ENCODE results near the gene DDX5.

The DDX5 gene

DNA sequence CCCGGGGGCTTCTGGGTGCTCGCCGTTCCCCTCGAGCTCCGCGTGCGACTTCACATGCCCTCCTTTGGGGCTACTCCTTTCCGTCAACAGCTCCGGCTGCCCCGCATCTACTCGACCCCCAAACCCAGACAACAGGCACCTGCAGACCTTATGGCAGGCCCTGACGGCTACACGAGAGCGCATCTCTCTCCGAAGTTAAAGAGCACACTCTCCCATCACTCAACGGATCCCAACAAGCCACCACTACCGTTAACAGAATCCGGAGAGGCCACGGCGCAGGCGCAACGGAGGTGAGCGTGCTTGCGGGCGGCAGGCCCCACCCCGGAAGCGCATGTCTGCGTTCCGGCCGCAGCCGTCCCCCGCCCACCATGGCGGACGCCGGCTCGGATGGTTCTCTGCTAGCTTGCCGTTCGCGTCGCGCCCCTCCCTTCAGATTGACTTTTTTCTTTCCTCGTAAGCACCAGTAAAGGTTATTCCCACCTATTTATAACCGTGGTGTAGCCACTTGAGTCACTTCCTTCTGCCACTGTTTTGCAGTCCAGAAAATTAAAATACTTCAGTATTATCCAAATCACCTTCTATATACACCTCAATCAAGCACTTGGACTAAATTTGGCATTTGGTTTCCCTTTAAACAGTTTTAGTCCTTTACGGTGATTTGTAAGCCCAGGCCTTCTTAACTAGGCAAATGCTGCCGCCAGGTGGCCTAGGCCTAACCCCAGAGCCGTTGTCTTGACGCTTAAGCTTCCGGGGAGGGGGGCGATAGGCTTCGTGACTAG is 9.1 kb downstream of the DDX5 start, which contains the start of gene POLG2 (continued):
- TF ChIP-seq, protein P1, sequence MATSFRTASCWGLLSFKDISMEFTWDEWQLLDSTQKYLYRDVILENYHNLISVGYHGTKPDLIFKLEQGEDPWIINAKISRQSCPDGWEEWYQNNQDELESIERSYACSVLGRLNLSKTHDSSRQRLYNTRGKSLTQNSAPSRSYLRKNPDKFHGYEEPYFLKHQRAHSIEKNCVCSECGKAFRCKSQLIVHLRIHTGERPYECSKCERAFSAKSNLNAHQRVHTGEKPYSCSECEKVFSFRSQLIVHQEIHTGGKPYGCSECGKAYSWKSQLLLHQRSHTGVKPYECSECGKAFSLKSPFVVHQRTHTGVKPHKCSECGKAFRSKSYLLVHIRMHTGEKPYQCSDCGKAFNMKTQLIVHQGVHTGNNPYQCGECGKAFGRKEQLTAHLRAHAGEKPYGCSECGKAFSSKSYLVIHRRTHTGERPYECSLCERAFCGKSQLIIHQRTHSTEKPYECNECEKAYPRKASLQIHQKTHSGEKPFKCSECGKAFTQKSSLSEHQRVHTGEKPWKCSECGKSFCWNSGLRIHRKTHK (tag by site-specific recombination; IDR thresholded peaks at IDR 0.05), result no peak
- TF ChIP-seq ZNF114 (tag by site-specific recombination; IDR thresholded peaks at IDR 0.05) (no peak), ZNF37A (tag by site-specific recombination; IDR thresholded peaks at IDR 0.05) (no peak), ZIC2 (tag by site-specific recombination; IDR thresholded peaks at IDR 0.05) (no peak), ZSCAN16 (tag by site-specific recombination; IDR thresholded peaks at IDR 0.05) (no peak), ZNF24 (tag by site-specific recombination; IDR thresholded peaks at IDR 0.05) (no peak), SCRT2 (tag by site-specific recombination; IDR thresholded peaks at IDR 0.05) (no peak), ZNF785 (tag by site-specific recombination; IDR thresholded peaks at IDR 0.05) (no peak), ZNF639 (tag by site-specific recombination; IDR thresholded peaks at IDR 0.05) (no peak), ZNF214 (tag by site-specific recombination; IDR thresholded peaks at IDR 0.05; ENCODE audit: borderline replicate concordance) (no peak), ZBTB21 (tag by site-specific recombination; IDR thresholded peaks at IDR 0.05) (no peak), ZNF747 (tag by site-specific recombination; IDR thresholded peaks at IDR 0.05) (no peak), ZNF521 (tag by site-specific recombination; IDR thresholded peaks at IDR 0.05) (no peak), RBAK (tag by site-specific recombination; IDR thresholded peaks at IDR 0.05) (no peak), ZNF211 (tag by site-specific recombination; IDR thresholded peaks at IDR 0.05; ENCODE audit: low read depth) (no peak), ZNF510 (tag by site-specific recombination; IDR thresholded peaks at IDR 0.05; ENCODE audit: insufficient replicate concordance) (no peak), MZF1 (tag by site-specific recombination; IDR thresholded peaks at IDR 0.05; ENCODE audit: borderline replicate concordance) (no peak), ZNF302 (tag by site-specific recombination; IDR thresholded peaks at IDR 0.05; ENCODE audit: low read depth) (no peak), TRIM28 (IDR thresholded peaks at IDR 0.05; ENCODE audit: borderline replicate concordance, low read length) (peak; percentile 62; the same call in 1 of the 2 replicates), ZNF549 (tag by site-specific recombination; IDR thresholded peaks at IDR 0.05) (no peak)
- TF ChIP-seq, protein P2, sequence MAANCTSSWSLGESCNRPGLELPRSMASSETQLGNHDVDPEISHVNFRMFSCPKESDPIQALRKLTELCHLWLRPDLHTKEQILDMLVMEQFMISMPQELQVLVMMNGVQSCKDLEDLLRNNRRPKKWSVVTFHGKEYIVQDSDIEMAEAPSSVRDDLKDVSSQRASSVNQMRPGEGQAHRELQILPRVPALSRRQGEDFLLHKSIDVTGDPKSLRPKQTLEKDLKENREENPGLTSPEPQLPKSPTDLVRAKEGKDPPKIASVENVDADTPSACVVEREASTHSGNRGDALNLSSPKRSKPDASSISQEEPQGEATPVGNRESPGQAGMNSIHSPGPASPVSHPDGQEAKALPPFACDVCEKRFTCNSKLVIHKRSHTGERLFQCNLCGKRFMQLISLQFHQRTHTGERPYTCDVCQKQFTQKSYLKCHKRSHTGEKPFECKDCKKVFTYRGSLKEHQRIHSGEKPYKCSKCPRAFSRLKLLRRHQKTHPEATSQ (tag by site-specific recombination; IDR thresholded peaks at IDR 0.05), result no peak
- TF ChIP-seq, protein P3, sequence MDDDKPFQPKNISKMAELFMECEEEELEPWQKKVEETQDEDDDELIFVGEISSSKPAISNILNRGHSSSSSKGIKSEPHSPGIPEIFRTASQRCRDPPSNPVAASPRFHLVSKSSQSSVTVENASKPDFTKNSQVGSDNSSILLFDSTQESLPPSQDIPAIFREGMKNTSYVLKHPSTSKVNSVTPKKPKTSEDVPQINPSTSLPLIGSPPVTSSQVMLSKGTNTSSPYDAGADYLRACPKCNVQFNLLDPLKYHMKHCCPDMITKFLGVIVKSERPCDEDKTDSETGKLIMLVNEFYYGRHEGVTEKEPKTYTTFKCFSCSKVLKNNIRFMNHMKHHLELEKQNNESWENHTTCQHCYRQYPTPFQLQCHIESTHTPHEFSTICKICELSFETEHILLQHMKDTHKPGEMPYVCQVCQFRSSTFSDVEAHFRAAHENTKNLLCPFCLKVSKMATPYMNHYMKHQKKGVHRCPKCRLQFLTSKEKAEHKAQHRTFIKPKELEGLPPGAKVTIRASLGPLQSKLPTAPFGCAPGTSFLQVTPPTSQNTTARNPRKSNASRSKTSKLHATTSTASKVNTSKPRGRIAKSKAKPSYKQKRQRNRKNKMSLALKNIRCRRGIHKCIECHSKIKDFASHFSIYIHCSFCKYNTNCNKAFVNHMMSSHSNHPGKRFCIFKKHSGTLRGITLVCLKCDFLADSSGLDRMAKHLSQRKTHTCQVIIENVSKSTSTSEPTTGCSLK (tag by site-specific recombination; IDR thresholded peaks at IDR 0.05), result no peak
- TF ChIP-seq, protein P4, sequence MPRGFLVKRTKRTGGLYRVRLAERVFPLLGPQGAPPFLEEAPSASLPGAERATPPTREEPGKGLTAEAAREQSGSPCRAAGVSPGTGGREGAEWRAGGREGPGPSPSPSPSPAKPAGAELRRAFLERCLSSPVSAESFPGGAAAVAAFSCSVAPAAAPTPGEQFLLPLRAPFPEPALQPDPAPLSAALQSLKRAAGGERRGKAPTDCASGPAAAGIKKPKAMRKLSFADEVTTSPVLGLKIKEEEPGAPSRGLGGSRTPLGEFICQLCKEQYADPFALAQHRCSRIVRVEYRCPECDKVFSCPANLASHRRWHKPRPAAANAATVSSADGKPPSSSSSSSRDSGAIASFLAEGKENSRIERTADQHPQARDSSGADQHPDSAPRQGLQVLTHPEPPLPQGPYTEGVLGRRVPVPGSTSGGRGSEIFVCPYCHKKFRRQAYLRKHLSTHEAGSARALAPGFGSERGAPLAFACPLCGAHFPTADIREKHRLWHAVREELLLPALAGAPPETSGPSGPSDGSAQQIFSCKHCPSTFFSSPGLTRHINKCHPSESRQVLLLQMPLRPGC (tag by site-specific recombination; IDR thresholded peaks at IDR 0.05), result no peak
- TF ChIP-seq, protein P5, sequence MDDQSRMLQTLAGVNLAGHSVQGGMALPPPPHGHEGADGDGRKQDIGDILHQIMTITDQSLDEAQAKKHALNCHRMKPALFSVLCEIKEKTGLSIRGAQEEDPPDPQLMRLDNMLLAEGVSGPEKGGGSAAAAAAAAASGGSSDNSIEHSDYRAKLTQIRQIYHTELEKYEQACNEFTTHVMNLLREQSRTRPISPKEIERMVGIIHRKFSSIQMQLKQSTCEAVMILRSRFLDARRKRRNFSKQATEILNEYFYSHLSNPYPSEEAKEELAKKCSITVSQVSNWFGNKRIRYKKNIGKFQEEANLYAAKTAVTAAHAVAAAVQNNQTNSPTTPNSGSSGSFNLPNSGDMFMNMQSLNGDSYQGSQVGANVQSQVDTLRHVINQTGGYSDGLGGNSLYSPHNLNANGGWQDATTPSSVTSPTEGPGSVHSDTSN (CRISPR knock-in tag; IDR thresholded peaks at IDR 0.05), result 0 out of 2 replicates have a peak, but pooled peaks have one; percentile 13
- TF ChIP-seq, protein P6, sequence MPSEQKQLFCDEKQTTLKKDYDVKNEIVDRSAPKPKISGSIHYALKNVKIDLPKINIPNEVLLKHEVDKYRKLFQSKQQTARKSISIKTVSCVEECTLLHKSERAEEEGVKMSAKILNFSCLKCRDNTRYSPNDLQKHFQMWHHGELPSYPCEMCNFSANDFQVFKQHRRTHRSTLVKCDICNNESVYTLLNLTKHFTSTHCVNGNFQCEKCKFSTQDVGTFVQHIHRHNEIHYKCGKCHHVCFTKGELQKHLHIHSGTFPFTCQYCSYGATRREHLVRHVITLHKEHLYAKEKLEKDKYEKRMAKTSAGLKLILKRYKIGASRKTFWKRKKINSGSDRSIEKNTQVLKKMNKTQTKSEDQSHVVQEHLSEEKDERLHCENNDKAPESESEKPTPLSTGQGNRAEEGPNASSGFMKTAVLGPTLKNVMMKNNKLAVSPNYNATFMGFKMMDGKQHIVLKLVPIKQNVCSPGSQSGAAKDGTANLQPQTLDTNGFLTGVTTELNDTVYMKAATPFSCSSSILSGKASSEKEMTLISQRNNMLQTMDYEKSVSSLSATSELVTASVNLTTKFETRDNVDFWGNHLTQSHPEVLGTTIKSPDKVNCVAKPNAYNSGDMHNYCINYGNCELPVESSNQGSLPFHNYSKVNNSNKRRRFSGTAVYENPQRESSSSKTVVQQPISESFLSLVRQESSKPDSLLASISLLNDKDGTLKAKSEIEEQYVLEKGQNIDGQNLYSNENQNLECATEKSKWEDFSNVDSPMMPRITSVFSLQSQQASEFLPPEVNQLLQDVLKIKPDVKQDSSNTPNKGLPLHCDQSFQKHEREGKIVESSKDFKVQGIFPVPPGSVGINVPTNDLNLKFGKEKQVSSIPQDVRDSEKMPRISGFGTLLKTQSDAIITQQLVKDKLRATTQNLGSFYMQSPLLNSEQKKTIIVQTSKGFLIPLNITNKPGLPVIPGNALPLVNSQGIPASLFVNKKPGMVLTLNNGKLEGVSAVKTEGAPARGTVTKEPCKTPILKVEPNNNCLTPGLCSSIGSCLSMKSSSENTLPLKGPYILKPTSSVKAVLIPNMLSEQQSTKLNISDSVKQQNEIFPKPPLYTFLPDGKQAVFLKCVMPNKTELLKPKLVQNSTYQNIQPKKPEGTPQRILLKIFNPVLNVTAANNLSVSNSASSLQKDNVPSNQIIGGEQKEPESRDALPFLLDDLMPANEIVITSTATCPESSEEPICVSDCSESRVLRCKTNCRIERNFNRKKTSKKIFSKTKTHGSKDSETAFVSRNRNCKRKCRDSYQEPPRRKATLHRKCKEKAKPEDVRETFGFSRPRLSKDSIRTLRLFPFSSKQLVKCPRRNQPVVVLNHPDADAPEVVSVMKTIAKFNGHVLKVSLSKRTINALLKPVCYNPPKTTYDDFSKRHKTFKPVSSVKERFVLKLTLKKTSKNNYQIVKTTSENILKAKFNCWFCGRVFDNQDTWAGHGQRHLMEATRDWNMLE (tag by site-specific recombination; conservative IDR thresholded peaks at IDR 0.05; ENCODE audit: low read depth), result peak; percentile 24; the same call in 1 of the 2 replicates
